Muscle layer of colon (tissue), 2 donors: ENCODE measurements around the gene MUSTN1.

Experiments
- H3K27ac ChIP-seq: one replicate; pipeline ENCODE4 v1.7.0; 2013; ENCODE audit warnings: low read depth, mild to moderate bottlenecking, low read length, moderate library complexity
- H3K27me3 ChIP-seq, 2 donors: one replicate each; pipeline ENCODE4 v1.7.0; 2013; ENCODE audit warnings: low read length in 2 of 2, mild to moderate bottlenecking in 2 of 2; ENCODE audit not compliant: insufficient read depth in 2 of 2, control insufficient read depth in 1 of 2
- H3K36me3 ChIP-seq: one replicate; pipeline ENCODE4 v1.7.0; 2013; ENCODE audit warnings: mild to moderate bottlenecking, low read length; ENCODE audit not compliant: insufficient read depth
- H3K4me1 ChIP-seq: one replicate; pipeline ENCODE4 v1.7.0; 2013; ENCODE audit warnings: mild to moderate bottlenecking, low read length; ENCODE audit not compliant: insufficient read depth
- H3K4me3 ChIP-seq, 2 donors: one replicate each; pipeline ENCODE4 v1.7.0; 2013; ENCODE audit warnings: low read length in 2 of 2, low read depth in 1 of 2, mild to moderate bottlenecking in 1 of 2, moderate library complexity in 1 of 2
- H3K9ac ChIP-seq: one replicate; pipeline ENCODE4 v1.7.0; 2013; ENCODE audit warnings: low read length
- H3K9me3 ChIP-seq: one replicate; pipeline ENCODE4 v1.7.0; 2013; ENCODE audit warnings: mild to moderate bottlenecking, low read length
- donor health status: abdominal sarcoma.
- donor health status: Adenocarcinoma of cecum.

MUSTN1 gene

DNA sequence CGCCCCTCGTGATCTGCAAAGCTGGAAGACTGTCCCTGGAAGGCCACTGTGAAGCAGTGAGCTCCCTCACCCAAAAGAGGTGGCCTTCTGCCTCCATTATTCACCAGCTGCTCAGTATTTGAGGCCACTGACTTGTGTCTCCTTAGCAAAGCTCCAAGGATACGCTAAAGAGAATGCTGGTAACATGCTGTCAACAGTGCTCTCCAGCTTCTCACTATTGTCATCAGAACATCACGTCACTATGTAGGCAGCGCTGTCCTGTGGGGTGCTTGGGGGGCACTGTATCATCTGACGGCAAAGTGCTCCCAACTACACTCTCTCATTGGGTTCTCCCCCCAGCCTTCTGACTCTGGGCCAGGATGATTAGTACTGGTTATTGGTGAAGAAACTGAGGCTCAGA lies 18.6 kb downstream of the MUSTN1 start:
- H3K4me1 ChIP-seq = no peaks in the 10 kb centered on the region
- H3K9me3 ChIP-seq = no peaks in the 10 kb centered on the region
- no peak overlapping the region for H3K9ac ChIP-seq
- no peaks in the 10 kb centered on the region for H3K27me3 ChIP-seq
- no peak overlapping the region for H3K4me3 ChIP-seq
- no peak overlapping the region for H3K27ac ChIP-seq
- no peaks in the 10 kb centered on the region for H3K36me3 ChIP-seq

GRCh38 chr3:52813810-52814209 lies 21.0 kb downstream of the MUSTN1 start:
- H3K9me3 ChIP-seq = no peaks in the 10 kb centered on the region

DNA sequence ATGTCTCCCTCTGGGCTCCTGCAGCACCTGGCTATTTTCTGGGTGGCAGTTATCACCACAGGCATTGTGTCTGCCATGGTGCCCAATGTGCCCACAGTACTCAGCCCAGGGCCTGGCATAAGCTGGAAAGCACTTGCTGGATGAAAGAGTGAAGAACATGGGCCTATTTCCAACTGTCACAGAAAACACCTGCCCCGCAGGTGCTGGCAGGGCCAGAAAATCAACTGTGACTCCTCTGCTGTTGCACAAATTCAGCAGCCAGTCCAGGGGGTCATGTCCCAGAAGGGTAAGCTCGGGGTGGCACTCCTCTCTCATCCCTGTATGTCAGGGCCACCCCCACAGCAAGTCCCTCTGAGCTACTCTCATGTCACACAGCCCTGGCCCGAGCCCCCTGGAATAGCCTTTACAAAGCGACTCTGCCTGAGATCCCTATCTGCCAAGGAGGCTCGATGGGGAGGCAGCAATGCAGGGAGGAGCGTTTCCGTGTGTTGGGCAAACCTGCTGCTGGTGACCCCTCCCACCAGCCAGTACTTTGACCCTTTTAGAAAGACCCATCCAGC lies 23.3 kb downstream of the MUSTN1 start:
- no peak overlapping the region for H3K9ac ChIP-seq
- no peak overlapping the region for H3K27ac ChIP-seq
- no peaks in the 10 kb centered on the region for H3K27me3 ChIP-seq
- H3K4me3 ChIP-seq = no peak overlapping the region
- H3K4me1 ChIP-seq = no peaks in the 10 kb centered on the region
- H3K36me3 ChIP-seq = no peaks in the 10 kb centered on the region
- H3K9me3 ChIP-seq = no peaks in the 10 kb centered on the region

More at GRCh38 chr3:52813810-52814209, 21.0 kb downstream of the MUSTN1 start:
- H3K36me3 ChIP-seq = no peaks in the 10 kb centered on the region
- no peak overlapping the region for H3K27ac ChIP-seq
- no peak overlapping the region for H3K9ac ChIP-seq
- no peaks in the 10 kb centered on the region for H3K27me3 ChIP-seq
- no peaks in the 10 kb centered on the region for H3K4me1 ChIP-seq
- no peak overlapping the region for H3K4me3 ChIP-seq

DNA sequence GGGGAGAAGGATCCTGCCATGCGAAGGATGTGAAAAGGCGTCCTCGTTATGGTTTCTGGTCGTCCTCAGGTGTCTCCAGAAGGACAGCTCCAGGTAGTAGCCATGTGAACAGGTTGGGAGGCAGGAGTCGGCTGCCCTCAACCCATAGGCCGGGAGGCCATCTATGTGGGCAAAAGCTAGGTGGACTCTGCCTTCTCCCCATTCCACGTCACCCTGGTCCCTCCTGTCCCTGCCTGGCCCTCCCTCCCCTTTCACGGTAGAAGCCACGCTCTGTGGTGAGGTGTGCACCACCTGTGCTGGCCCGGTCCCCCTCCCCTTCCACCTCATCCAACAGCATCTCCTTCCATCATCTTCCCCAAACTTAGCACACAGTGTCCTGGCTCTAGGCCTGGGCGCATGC lies 23.9 kb downstream of the MUSTN1 start:
- H3K9ac ChIP-seq = no peak overlapping the region
- peaks cover 0 to 2% of the 10 kb centered on the region in 2 donors for H3K27me3 ChIP-seq
- no peaks in the 10 kb centered on the region for H3K4me1 ChIP-seq
- H3K9me3 ChIP-seq = no peaks in the 10 kb centered on the region
- H3K36me3 ChIP-seq = no peaks in the 10 kb centered on the region
- no peak overlapping the region for H3K4me3 ChIP-seq
- no peak overlapping the region for H3K27ac ChIP-seq

- H3K4me3 ChIP-seq = no peak overlapping the region
- H3K9ac ChIP-seq = no peak overlapping the region
- peaks cover 0 to 5% of the 10 kb centered on the region in 2 donors for H3K27me3 ChIP-seq
- H3K4me1 ChIP-seq = no peaks in the 10 kb centered on the region
- no peaks in the 10 kb centered on the region for H3K9me3 ChIP-seq
- H3K36me3 ChIP-seq = no peaks in the 10 kb centered on the region
- H3K27ac ChIP-seq = no peak overlapping the region
Measured at GRCh38 chr3:52809662-52810377, 25.0 kb downstream of the MUSTN1 start.

- Histone ChIP-seq H3K4me3 (no peak overlapping the region), H3K27ac (no peak overlapping the region), H3K9ac (no peak overlapping the region), H3K27me3 (peaks cover 0 to 5% of the 10 kb centered on the region in 2 donors), H3K36me3 (no peaks in the 10 kb centered on the region), H3K4me1 (no peaks in the 10 kb centered on the region), H3K9me3 (no peaks in the 10 kb centered on the region)
Measured at GRCh38 chr3:52809149-52809548, 25.7 kb downstream of the MUSTN1 start.

DNA sequence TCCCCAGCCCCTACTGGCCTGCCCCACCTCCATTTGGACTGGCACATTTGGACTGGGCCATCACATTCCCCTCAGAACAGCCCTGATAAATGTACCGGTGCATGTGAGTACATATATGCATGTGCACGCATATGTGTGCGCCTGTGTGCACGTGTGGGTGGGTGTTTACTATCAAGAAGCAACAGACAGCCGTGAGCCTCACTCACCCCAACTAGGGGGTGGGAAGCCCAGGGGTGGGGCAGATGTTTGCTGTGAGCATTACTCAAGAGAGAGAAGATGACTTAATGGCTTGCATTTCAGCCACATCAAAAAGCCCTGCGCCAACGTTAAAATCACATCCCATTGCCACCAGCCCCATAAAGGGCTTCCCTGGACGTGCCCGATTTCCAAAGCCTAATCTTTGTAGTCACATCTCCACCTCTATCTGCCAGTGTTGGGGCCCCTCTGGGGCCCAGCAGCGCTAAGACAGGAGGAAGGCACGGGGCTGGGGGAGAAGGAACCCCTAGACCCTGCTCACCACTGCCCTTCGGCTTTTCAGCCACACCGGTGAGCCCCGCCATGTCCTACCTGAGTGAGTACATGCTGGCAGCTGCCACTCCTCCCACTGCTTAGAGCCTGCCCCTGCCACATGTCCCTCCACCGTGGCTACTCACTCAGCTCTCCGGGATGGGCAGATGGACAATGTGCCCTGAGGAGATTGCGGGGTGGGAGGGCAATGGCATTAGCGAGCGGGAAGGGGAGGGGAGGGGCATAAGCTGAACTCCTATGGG lies 29.4 kb downstream of the MUSTN1 start:
- H3K4me3 ChIP-seq = no peak overlapping the region
- H3K9ac ChIP-seq = no peak overlapping the region
- no peaks in the 10 kb centered on the region for H3K36me3 ChIP-seq
- no peaks in the 10 kb centered on the region for H3K4me1 ChIP-seq
- H3K9me3 ChIP-seq = no peaks in the 10 kb centered on the region
- peaks cover 0 to 5% of the 10 kb centered on the region in 2 donors for H3K27me3 ChIP-seq
- no peak overlapping the region for H3K27ac ChIP-seq

DNA sequence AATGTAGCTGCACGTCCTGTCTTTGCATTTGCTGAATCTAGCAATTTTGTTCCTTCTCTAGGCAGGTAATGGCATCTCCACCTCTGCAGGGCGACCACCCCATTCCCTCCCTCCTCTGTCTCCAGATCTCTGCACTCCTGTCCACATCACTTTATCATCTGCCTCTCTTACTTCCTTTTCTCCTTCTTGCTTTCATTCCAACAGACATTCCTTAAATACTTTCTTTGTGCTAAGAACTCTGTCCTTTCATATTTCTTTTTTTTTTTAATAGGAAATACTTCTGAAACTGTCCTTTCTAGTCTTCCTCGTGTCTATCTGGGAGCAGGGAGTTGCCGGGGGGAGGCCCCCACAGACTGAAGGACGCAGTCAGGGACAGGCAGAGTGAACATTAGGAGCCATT lies 33.0 kb downstream of the MUSTN1 start:
- Histone ChIP-seq H3K27ac (no peak overlapping the region), H3K9ac (no peak overlapping the region), H3K27me3 (peaks cover 0 to 5% of the 10 kb centered on the region in 2 donors)

GRCh38 chr3:52800079-52800478 lies 34.7 kb downstream of the MUSTN1 start:
- H3K27ac ChIP-seq = no peak overlapping the region
- no peak overlapping the region for H3K4me3 ChIP-seq
- H3K9me3 ChIP-seq = no peaks in the 10 kb centered on the region
- no peaks in the 10 kb centered on the region for H3K36me3 ChIP-seq
- H3K4me1 ChIP-seq = no peaks in the 10 kb centered on the region
- H3K27me3 ChIP-seq = no peaks in the 10 kb centered on the region
- H3K9ac ChIP-seq = no peak overlapping the region

More for the DNA sequence above, 33.0 kb downstream of the MUSTN1 start:
- Histone ChIP-seq H3K4me3 (no peak overlapping the region), H3K9me3 (no peaks in the 10 kb centered on the region), H3K36me3 (no peaks in the 10 kb centered on the region), H3K4me1 (no peaks in the 10 kb centered on the region)

GRCh38 chr3:52798978-52799476 lies 35.8 kb downstream of the MUSTN1 start:
- H3K9ac ChIP-seq = no peak overlapping the region
- H3K27me3 ChIP-seq = no peaks in the 10 kb centered on the region
- no peak overlapping the region for H3K4me3 ChIP-seq
- H3K9me3 ChIP-seq = no peaks in the 10 kb centered on the region
- no peaks in the 10 kb centered on the region for H3K4me1 ChIP-seq
- H3K27ac ChIP-seq = no peak overlapping the region
- H3K36me3 ChIP-seq = no peaks in the 10 kb centered on the region

GRCh38 chr3:52798376-52798977 lies 36.3 kb downstream of the MUSTN1 start:
- Histone ChIP-seq H3K9me3 (no peaks in the 10 kb centered on the region), H3K4me1 (no peaks in the 10 kb centered on the region), H3K27ac (no peak overlapping the region), H3K9ac (no peak overlapping the region), H3K27me3 (no peaks in the 10 kb centered on the region), H3K4me3 (no peak overlapping the region), H3K36me3 (no peaks in the 10 kb centered on the region)
